H1 (cell line): ENCODE measurements around the gene L3MBTL4.

ENCODE experiments used
- CREB1 ChIP-seq: IDR thresholded peaks from 2 replicates; pipeline ENCODE4 v1.6.1; 2012; ENCODE audit warnings: inconsistent platforms
- CTCF ChIP-seq, 3 experiments: IDR thresholded peaks; 1 replicate in 2 of 3; 2 replicates in 1 of 3; pipeline versions ENCODE4 v1.5.1 to v1.6.1; 2011; ENCODE audit warnings: low read length in 3 of 3, mild to moderate bottlenecking in 3 of 3, inconsistent platforms in 2 of 3, low read depth in 1 of 3, moderate library complexity in 1 of 3; ENCODE audit not compliant: insufficient read depth in 1 of 3; ENCODE audit errors: control extremely low read depth in 1 of 3
- GABPA ChIP-seq: IDR thresholded peaks from 2 replicates; pipeline ENCODE4 v1.6.1; 2011; ENCODE audit warnings: mild to moderate bottlenecking, low read length, moderate library complexity, borderline replicate concordance; ENCODE audit not compliant: insufficient read depth
- MAX ChIP-seq: IDR thresholded peaks from 2 replicates; pipeline ENCODE4 v1.6.1; 2012; ENCODE audit warnings: inconsistent platforms
- POLR2A ChIP-seq, 2 experiments: IDR thresholded peaks; 1 replicate in 1 of 2; 2 replicates in 1 of 2; pipeline ENCODE4 v1.6.1; 2011; ENCODE audit warnings: low read depth in 2 of 2, low read length in 2 of 2, mild to moderate bottlenecking in 2 of 2; ENCODE audit errors: control extremely low read depth in 1 of 2
- POLR2AphosphoS5 ChIP-seq: IDR thresholded peaks from 2 replicates; pipeline ENCODE4 v1.6.1; 2011; ENCODE audit warnings: low read depth, low read length
- RBBP5 ChIP-seq: IDR thresholded peaks from 2 replicates; pipeline ENCODE4 v1.7.1; 2012; ENCODE audit warnings: low read depth, mild to moderate bottlenecking, inconsistent platforms, low read length, moderate library complexity, borderline replicate concordance
- SP4 ChIP-seq: IDR thresholded peaks from 2 replicates; pipeline ENCODE4 v1.6.1; 2012; ENCODE audit warnings: low read length, inconsistent platforms
- TBP ChIP-seq: IDR thresholded peaks from 2 replicates; pipeline ENCODE4 v1.6.1; 2011; ENCODE audit warnings: low read depth, low read length, improper control_type of control experiment

GRCh38 chr18:6261938-6262337 lies 152.8 kb downstream of the L3MBTL4 start:
- TF ChIP-seq CTCF (IDR thresholded peaks at IDR 0.05; ENCODE audit: control extremely low read depth in 1 of 3, insufficient read depth in 1 of 3, low read depth in 1 of 3, low read length in 3 of 3) (no peak), TBP (no peak), RBBP5 (no peak), GABPA (no peak), CREB1 (no peak), MAX (no peak), POLR2A (IDR thresholded peaks at IDR 0.05; ENCODE audit: control extremely low read depth in 1 of 2, low read depth in 2 of 2, low read length in 2 of 2) (no peak), POLR2AphosphoS5 (no peak), SP4 (no peak)
